GM18507 (cell line): Measurements from ENCODE around the gene AZGP1.
"Not testable (repeated sequence)": the region's sequence is repeated elsewhere in the genome, so short reads cannot be mapped to it uniquely, and the experiment has no call there.

Experiments
- DNase-seq: peaks from one replicate; pipeline ENCODE4 v3.0.0; 2011; ENCODE audit warnings: low read depth; ENCODE audit not compliant: insufficient read length; ENCODE audit errors: extremely low spot score
- FAIRE-seq: peaks from 2 replicates; lab custom pipeline; 2011; peaks lifted over from hg19 to GRCh38; lab: Jason Lieb, UNC

Gene AZGP1

DNA sequence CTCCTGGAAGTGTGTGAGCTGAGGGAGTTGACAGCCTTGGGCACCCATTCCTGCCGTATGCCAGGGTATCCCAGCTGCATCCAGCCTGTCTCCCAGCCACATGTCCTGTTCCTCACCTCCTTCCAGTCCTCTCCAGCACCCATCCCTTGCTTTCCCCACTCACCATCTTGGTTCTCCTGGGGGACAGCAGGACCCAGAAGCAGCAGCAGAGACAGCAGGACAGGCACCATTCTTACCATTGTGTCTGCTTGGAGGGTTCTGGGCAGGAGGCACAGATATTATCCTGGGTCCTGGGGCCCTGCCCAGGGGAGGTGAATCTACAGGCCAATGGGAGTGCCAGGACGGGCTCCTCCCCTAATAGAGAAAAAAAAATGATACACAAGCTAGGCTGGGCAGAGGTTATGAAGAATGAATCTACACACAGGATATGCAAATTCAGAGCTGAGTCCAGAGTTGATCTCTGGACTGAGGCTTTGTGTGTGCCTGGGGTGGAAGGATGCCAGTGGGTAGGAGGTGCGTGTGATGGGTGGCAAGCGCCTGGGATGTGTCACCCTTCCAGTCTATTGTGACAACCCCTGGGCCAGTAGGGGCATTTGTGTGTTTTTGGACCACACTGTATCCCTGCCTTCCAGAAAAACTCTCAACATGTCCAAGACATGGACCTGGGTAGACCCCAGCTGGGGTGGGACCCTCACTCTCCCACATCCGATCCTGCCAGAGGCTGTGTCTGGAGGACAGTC is at the start of gene AZGP1:
Gene AZGP1 (minus strand): TSS at position 250 of the 740 bp plus-strand sequence. CDS start 11 bp downstream, at position 239.
- no peak for FAIRE-seq
- DNase-seq = no peak

GRCh38 chr7:100024020-100024619 is 48.3 kb upstream of the AZGP1 start:
- DNase-seq (no peak), FAIRE-seq (no peak)

GRCh38 chr7:100023526-100023925 is 47.7 kb upstream of the AZGP1 start:
- no peak for FAIRE-seq
- DNase-seq = no peak

- FAIRE-seq = no peak
- no peak for DNase-seq
Measured at GRCh38 chr7:100022621-100023020, 46.8 kb upstream of the AZGP1 start.

DNA sequence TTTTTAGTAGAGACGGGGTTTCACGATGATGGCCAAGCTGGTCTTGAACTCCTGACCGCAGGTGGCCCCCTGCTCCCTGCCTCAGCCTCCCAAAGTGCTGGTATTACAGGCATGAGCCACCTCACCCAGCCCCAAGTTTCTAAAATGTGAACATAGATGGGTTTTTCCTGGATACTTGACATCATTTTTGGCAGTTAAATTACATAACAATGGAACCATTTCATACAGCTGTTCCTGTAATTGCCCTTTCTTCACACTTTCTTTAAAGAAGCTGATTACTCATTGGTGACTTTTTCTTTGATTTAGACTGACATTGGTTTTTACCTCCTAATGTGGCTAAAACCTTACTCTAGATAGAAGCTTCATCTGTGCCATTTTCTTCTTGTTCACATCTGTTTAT is 45.5 kb upstream of the AZGP1 start:
- DNase-seq (no peak), FAIRE-seq (no peak)

GRCh38 chr7:100019908-100020307 is 44.1 kb upstream of the AZGP1 start:
- FAIRE-seq (no peak), DNase-seq (no peak)

- FAIRE-seq = no peak
- DNase-seq = no peak
Measured at GRCh38 chr7:100017875-100018274, 42.0 kb upstream of the AZGP1 start.

- no peak for FAIRE-seq
- no peak for DNase-seq
Measured at GRCh38 chr7:100017300-100017699, 41.5 kb upstream of the AZGP1 start.

GRCh38 chr7:100016215-100016901 is 40.5 kb upstream of the AZGP1 start:
- FAIRE-seq = no peak
- no peak for DNase-seq

GRCh38 chr7:100015232-100016214 is 39.7 kb upstream of the AZGP1 start, which contains the start of gene ZKSCAN1:
Gene ZKSCAN1, plus strand, starts transcription at chr7:100015596. Its CDS starts 7,911 bp downstream, at chr7:100023507.
- DNase-seq (peak; percentile 98), FAIRE-seq (peak; percentile 91)

DNA sequence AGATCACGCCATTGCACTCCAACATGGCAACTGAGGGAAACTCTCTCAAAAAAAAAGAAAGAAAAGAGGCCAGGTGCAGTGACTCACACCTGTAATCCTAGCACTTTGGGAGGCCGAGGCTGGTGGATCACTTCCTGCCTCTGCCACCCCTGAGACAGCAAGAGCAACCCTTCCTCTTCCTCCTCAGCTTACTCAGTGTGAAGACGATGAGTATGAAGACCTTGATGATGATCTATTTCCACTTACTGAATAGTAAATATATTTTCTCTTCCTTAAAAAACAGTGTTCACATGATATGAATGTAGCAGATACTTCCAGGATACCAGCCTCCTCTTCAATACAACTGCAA is 37.5 kb upstream of the AZGP1 start:
- FAIRE-seq (no peak), DNase-seq (no peak)

- not testable (repeated sequence) for DNase-seq, FAIRE-seq
Measured at GRCh38 chr7:100012385-100013327, 36.8 kb upstream of the AZGP1 start.

GRCh38 chr7:100011516-100011915 is 35.7 kb upstream of the AZGP1 start:
- FAIRE-seq = no peak
- no peak for DNase-seq

GRCh38 chr7:100010901-100011300 is 35.1 kb upstream of the AZGP1 start:
- no peak for FAIRE-seq
- no peak for DNase-seq

- not testable (repeated sequence) for FAIRE-seq, DNase-seq
Measured at GRCh38 chr7:100009952-100010351, 34.1 kb upstream of the AZGP1 start.

DNA sequence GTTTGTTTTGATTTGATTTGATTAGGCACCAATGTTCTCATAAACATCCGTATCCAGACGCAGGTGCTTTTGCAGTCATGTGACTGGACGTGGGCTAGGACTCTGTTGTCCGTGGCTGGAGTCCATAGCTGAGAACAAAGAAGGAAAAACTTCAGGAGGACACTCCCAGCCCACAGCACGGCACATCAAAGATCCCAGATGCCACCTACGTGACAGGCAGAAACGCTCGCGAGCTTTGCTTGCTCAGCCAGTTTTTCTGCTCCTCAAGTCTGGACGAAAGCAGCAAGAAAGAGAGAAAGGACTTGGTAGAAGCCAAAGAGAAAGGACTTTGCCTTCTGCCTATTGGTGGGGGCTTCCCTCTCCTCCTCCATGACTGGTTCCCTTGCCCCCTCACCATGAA is 32.7 kb upstream of the AZGP1 start:
- FAIRE-seq (no peak), DNase-seq (no peak)

DNA sequence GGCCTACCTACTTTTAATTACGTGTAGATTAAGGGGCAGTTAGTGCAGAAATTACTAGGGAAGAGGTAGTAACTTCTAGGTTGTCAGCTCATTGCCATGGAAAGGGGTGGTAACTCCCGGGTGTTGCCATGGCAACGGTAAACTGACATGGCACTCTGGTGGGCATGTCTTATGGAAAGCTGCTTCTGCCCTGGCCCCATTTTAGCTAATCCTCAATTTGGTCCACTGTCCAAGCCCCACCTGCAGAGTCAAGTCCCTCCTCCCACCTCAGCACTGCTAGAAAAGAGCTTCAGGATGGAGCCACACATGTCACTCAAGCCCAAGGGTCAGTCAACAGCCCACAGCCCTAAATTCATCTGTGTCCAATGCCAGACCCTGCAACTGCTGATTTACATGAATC is 32.1 kb upstream of the AZGP1 start:
- no peak for DNase-seq
- FAIRE-seq = no peak
